H9 (cell line): ENCODE results near the gene BASP1. TPM values are rescaled to one million over a fixed set of nuclear protein-coding genes. Genes with fewer than 3 reads are reported as not detected.

Experiments
- DNase-seq: peaks from one replicate; pipeline ENCODE4 v3.0.0-alpha.2; 2017
- H2AFZ ChIP-seq: one replicate; pipeline ENCODE4 v1.6.1; 2013; ENCODE audit warnings: mild to moderate bottlenecking, low read length, control low read depth, moderate library complexity
- H2AK5ac ChIP-seq: 2 replicates; pipeline ENCODE4 v1.6.1; 2013; ENCODE audit warnings: low read length, control low read depth, mixed read lengths; ENCODE audit not compliant: insufficient read length
- H2BK120ac ChIP-seq: one replicate; pipeline ENCODE4 v1.6.1; 2013; ENCODE audit warnings: low read depth, mild to moderate bottlenecking, low read length, control low read depth, inconsistent platforms; ENCODE audit not compliant: poor library complexity, severe bottlenecking
- H2BK12ac ChIP-seq: 2 replicates; pipeline ENCODE4 v1.6.1; 2013; ENCODE audit warnings: low read length, control low read depth, mixed read lengths, low read depth; ENCODE audit not compliant: insufficient read length
- H2BK15ac ChIP-seq: 2 replicates; pipeline ENCODE4 v1.6.1; 2013; ENCODE audit warnings: low read depth, low read length, control low read depth
- H2BK20ac ChIP-seq: one replicate; pipeline ENCODE4 v1.6.1; 2013; ENCODE audit warnings: low read depth, mild to moderate bottlenecking, low read length, control low read depth, inconsistent platforms; ENCODE audit not compliant: poor library complexity, severe bottlenecking
- H2BK5ac ChIP-seq: 2 replicates; pipeline ENCODE4 v1.6.1; 2013; ENCODE audit warnings: low read length, control low read depth, mixed read lengths; ENCODE audit not compliant: insufficient read length
- H3K14ac ChIP-seq: 2 replicates; pipeline ENCODE4 v1.6.1; 2013; ENCODE audit warnings: low read length, control low read depth; ENCODE audit not compliant: insufficient read depth
- H3K18ac ChIP-seq: 2 replicates; pipeline ENCODE4 v1.6.1; 2013; ENCODE audit warnings: low read depth, mild to moderate bottlenecking, mixed read lengths, low read length, control low read depth; ENCODE audit not compliant: insufficient read length
- H3K23ac ChIP-seq: 2 replicates; pipeline ENCODE4 v1.6.1; 2013; ENCODE audit warnings: low read length, control low read depth, mixed read lengths, low read depth; ENCODE audit not compliant: insufficient read length
- H3K23me2 ChIP-seq: 2 replicates; pipeline ENCODE4 v1.6.1; 2013; ENCODE audit warnings: low read depth, mild to moderate bottlenecking, mixed read lengths, low read length, control low read depth; ENCODE audit not compliant: insufficient read length, poor library complexity, severe bottlenecking
- H3K27ac ChIP-seq: 2 replicates; pipeline ENCODE4 v1.5.1; 2013; ENCODE audit warnings: low read length, control low read depth, mixed read lengths, low read depth; ENCODE audit not compliant: insufficient read length
- H3K27me3 ChIP-seq: 2 replicates; pipeline ENCODE4 v1.6.1; 2013; ENCODE audit warnings: low read length, control low read depth, inconsistent platforms; ENCODE audit not compliant: insufficient read depth
- H3K4ac ChIP-seq: 2 replicates; pipeline ENCODE4 v1.6.1; 2013; ENCODE audit warnings: low read depth, mild to moderate bottlenecking, control low read depth, inconsistent platforms, low read length, moderate library complexity
- H3K4me1 ChIP-seq: 2 replicates; pipeline ENCODE4 v1.6.1; 2013; ENCODE audit warnings: low read length, control low read depth, inconsistent platforms; ENCODE audit not compliant: insufficient read depth
- H3K4me2 ChIP-seq: 2 replicates; pipeline ENCODE4 v1.6.1; 2013; ENCODE audit warnings: low read length, control low read depth, mixed read lengths; ENCODE audit not compliant: insufficient read length, insufficient read depth
- H3K56ac ChIP-seq: 2 replicates; pipeline ENCODE4 v1.6.1; 2013; ENCODE audit warnings: low read depth, mild to moderate bottlenecking, mixed read lengths, low read length, control low read depth; ENCODE audit not compliant: insufficient read length
- H3K79me1 ChIP-seq: 2 replicates; pipeline ENCODE4 v1.6.1; 2013; ENCODE audit warnings: low read depth, mild to moderate bottlenecking, moderate library complexity, low read length, control low read depth, inconsistent platforms; ENCODE audit not compliant: insufficient read depth, poor library complexity, severe bottlenecking
- H3K79me2 ChIP-seq: 2 replicates; pipeline ENCODE4 v1.6.1; 2013; ENCODE audit warnings: low read length, control low read depth, inconsistent platforms; ENCODE audit not compliant: insufficient read depth
- H3K9ac ChIP-seq: 2 replicates; pipeline ENCODE4 v1.6.1; 2013; ENCODE audit warnings: low read length, control low read depth, mixed read lengths; ENCODE audit not compliant: insufficient read length; ENCODE audit errors: extremely low read depth
- H3K9me3 ChIP-seq: one replicate; pipeline ENCODE4 v1.6.1; 2013; ENCODE audit warnings: low read depth, low read length, inconsistent platforms; ENCODE audit not compliant: control insufficient read depth
- H3T11ph ChIP-seq: one replicate; pipeline ENCODE4 v1.6.1; 2013; ENCODE audit warnings: mild to moderate bottlenecking, low read length, control low read depth, inconsistent platforms
- H4K20me1 ChIP-seq: one replicate; pipeline ENCODE4 v1.6.1; 2013; ENCODE audit not compliant: control insufficient read depth, insufficient read length, insufficient read depth
- H4K5ac ChIP-seq: 2 replicates; pipeline ENCODE4 v1.6.1; 2013; ENCODE audit warnings: low read depth, mild to moderate bottlenecking, mixed read lengths, low read length, control low read depth; ENCODE audit not compliant: insufficient read length
- H4K8ac ChIP-seq: replicated peaks from 2 replicates; pipeline ENCODE4 v1.6.1; 2013; ENCODE audit warnings: low read length, control low read depth, mixed read lengths, low read depth; ENCODE audit not compliant: insufficient read length
- H4K91ac ChIP-seq: 2 replicates; pipeline ENCODE4 v1.6.1; 2013; ENCODE audit warnings: low read depth, mild to moderate bottlenecking, moderate library complexity, mixed read lengths, low read length, control low read depth; ENCODE audit not compliant: insufficient read length
- H3K27ac Mint-ChIP-seq, 3 experiments: 2 replicates in 2 of 3; 3 replicates in 1 of 3; pipeline ENCODE4 v1.8.0; 2020 to 2021; ENCODE audit warnings: mixed read lengths in 3 of 3, mild to moderate bottlenecking in 1 of 3, moderate library complexity in 1 of 3
- H3K27me3 Mint-ChIP-seq: 2 replicates; pipeline ENCODE4 v1.8.0; 2021; ENCODE audit warnings: low read depth, mild to moderate bottlenecking, moderate library complexity, mixed read lengths
- H3K36me3 Mint-ChIP-seq, 3 experiments: 2 replicates in 2 of 3; 3 replicates in 1 of 3; pipeline ENCODE4 v1.8.0; 2020 to 2021; ENCODE audit warnings: low read depth in 3 of 3, mixed read lengths in 3 of 3; ENCODE audit not compliant: insufficient read depth in 1 of 3
- H3K4me1 Mint-ChIP-seq, 2 experiments: 2 replicates each; pipeline ENCODE4 v1.8.0; 2020; ENCODE audit warnings: mixed read lengths in 2 of 2
- H3K4me3 Mint-ChIP-seq, 2 experiments: 2 replicates in 1 of 2; 3 replicates in 1 of 2; pipeline ENCODE4 v1.8.0; 2020 to 2021; ENCODE audit warnings: mild to moderate bottlenecking in 2 of 2, mixed read lengths in 2 of 2, moderate library complexity in 1 of 2
- H3K9me3 Mint-ChIP-seq, 2 experiments: 2 replicates in 1 of 2; 3 replicates in 1 of 2; pipeline ENCODE4 v1.8.0; 2020; ENCODE audit warnings: mild to moderate bottlenecking in 2 of 2, mixed read lengths in 2 of 2, moderate library complexity in 1 of 2
- CTCF ChIP-seq: fragments of 200-600 bp; sonication (generic); conservative IDR thresholded peaks from 3 replicates; pipeline ENCODE4 v1.8.0; 2021; ENCODE audit warnings: antibody characterized with exemption, mild to moderate bottlenecking
- WGBS: extraction: QIAGEN DNeasy Blood & Tissue Kit; methylation state at CpG from one replicate; pipeline ENCODE4 v1.1.7; 2013; ENCODE audit warnings: missing lambda C conversion rate, low lambda C conversion rate, mixed read lengths; ENCODE audit not compliant: insufficient read length; ENCODE audit errors: extremely low coverage; 5-methylcytosine and 5-hydroxymethylcytosine counted together
- total RNA-seq: library from RNA; stranded (reverse); gene quantifications from 2 replicates; pipeline ENCODE4 v1.2.1, GENCODE V29; 2021

Gene BASP1
- total RNA-seq, 1 experiment from 2014 or later = 180 TPM

GRCh38 chr5:17256171-17256570, 38.7 kb downstream of the BASP1 start:
- no peak for TF ChIP-seq CTCF
- Histone ChIP-seq H3K79me1 (peaks cover 21% of the 10 kb centered on the region), H3K4ac (no peak overlapping the region), H2BK20ac (no peak overlapping the region), H3K23ac (no peak overlapping the region), H3K9me3 (no peaks in the 10 kb centered on the region), H3K27ac (no peak overlapping the region), H2AK5ac (no peak overlapping the region), H3K79me2 (peaks cover 18% of the 10 kb centered on the region; the same call in 1 of the 2 replicates), H3K9ac (no peak overlapping the region), H3K56ac (no peak overlapping the region), H4K91ac (no peak overlapping the region), H3K14ac (no peak overlapping the region), H3K4me1 (no peaks in the 10 kb centered on the region), H3K23me2 (no peaks in the 10 kb centered on the region), H4K20me1 (no peaks in the 10 kb centered on the region), H3T11ph (no peak overlapping the region), H2BK12ac (no peak overlapping the region), H2BK5ac (no peak overlapping the region), H3K27me3 (no peaks in the 10 kb centered on the region), H3K18ac (no peak overlapping the region), H4K8ac (no peak overlapping the region), H2BK15ac (no peak overlapping the region), H3K4me2 (no peak overlapping the region), H4K5ac (no peak overlapping the region), H2AFZ (no peak overlapping the region), H2BK120ac (no peak overlapping the region)
- peaks cover 58 to 75% (median 59%) of the 10 kb centered on the region in 3 experiments for H3K36me3 Mint-ChIP-seq
- no peak for DNase-seq
- H3K27me3 Mint-ChIP-seq = no peaks in the 10 kb centered on the region
- H3K4me1 Mint-ChIP-seq = peaks cover 65% of the 10 kb centered on the region in 2 experiments
- H3K27ac Mint-ChIP-seq = no peak overlapping the region; a peak in 2 of 7 replicates
- no peak overlapping the region for H3K4me3 Mint-ChIP-seq
- peaks cover 8 to 17% of the 10 kb centered on the region in 2 experiments; a peak in 4 of 5 replicates for H3K9me3 Mint-ChIP-seq
- WGBS = no CpG with 5 or more reads among the region's 3 CpGs
